ENCODE results near the gene GPC5. TPM values are rescaled to one million over a fixed set of nuclear protein-coding genes. Genes with fewer than 3 reads are reported as not detected.

The GPC5 gene
- total and polyA plus RNA-seq, 4 donors: 0.51 to 22.4 (median 2.0) TPM

GRCh38 chr13:91644806-91645205 is 246.4 kb downstream of the GPC5 start:
- Histone ChIP-seq H3K4me3 (ENCODE audit: low read depth in 1 of 3, low read length in 3 of 3) (no peak overlapping the region), H3K4me1 (ENCODE audit: control insufficient read depth in 4 of 4, insufficient read depth in 4 of 4, low read length in 3 of 4) (no peaks in the 10 kb centered on the region), H3K9ac (ENCODE audit: low read depth in 1 of 2, low read length in 2 of 2) (no peak overlapping the region), H3K27me3 (ENCODE audit: control insufficient read depth in 4 of 4, insufficient read depth in 4 of 4, low read length in 3 of 4) (no peaks in the 10 kb centered on the region), H3K36me3 (ENCODE audit: control insufficient read depth in 4 of 4, insufficient read depth in 3 of 4, low read depth in 1 of 4, low read length in 3 of 4) (no peaks in the 10 kb centered on the region), H3K27ac (ENCODE audit: low read depth in 1 of 2, low read length in 2 of 2) (no peak overlapping the region), H3K9me3 (ENCODE audit: control insufficient read depth in 4 of 4, low read length in 3 of 4) (no peaks in the 10 kb centered on the region)
- no peak for DNase-seq (ENCODE audit: low spot score)
- no peak for TF ChIP-seq GABPA (IDR thresholded peaks at IDR 0.05 in 1 of 2, conservative IDR thresholded peaks at IDR 0.05 in 1 of 2)
- TF ChIP-seq, protein P1, sequence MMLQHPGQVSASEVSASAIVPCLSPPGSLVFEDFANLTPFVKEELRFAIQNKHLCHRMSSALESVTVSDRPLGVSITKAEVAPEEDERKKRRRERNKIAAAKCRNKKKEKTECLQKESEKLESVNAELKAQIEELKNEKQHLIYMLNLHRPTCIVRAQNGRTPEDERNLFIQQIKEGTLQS (IDR thresholded peaks at IDR 0.05): no peak
- TF ChIP-seq TAF1 (conservative IDR thresholded peaks at IDR 0.05): no peak

GRCh38 chr13:91647361-91647990 is 249.1 kb downstream of the GPC5 start:
- H3K27me3 ChIP-seq (ENCODE audit: control insufficient read depth in 4 of 4, insufficient read depth in 4 of 4, low read length in 3 of 4): no peaks in the 10 kb centered on the region
- 56% methylated on average over 3 of the region's 3 CpGs for WGBS
- DNase-seq (ENCODE audit: low spot score): no peak
- no peaks in the 10 kb centered on the region for H3K36me3 ChIP-seq (ENCODE audit: control insufficient read depth in 4 of 4, insufficient read depth in 3 of 4, low read depth in 1 of 4, low read length in 3 of 4)
- TF ChIP-seq RAD21 (IDR thresholded peaks at IDR 0.05): peak in 1 of 2 donors; percentile 44
- TF ChIP-seq CTCF (IDR thresholded peaks at IDR 0.05; ENCODE audit: low read depth, low read length, missing input control): peak; percentile 19
- TF ChIP-seq TAF1 (conservative IDR thresholded peaks at IDR 0.05): no peak
- no peak for TF ChIP-seq SP1 (IDR thresholded peaks at IDR 0.05)
- no peak for TF ChIP-seq ZBTB33 (IDR thresholded peaks at IDR 0.05)
- TF ChIP-seq YY1 (IDR thresholded peaks at IDR 0.05): no peak
- H3K9me3 ChIP-seq (ENCODE audit: control insufficient read depth in 4 of 4, low read length in 3 of 4): no peaks in the 10 kb centered on the region
- H3K27ac ChIP-seq (ENCODE audit: low read depth in 1 of 2, low read length in 2 of 2): no peak overlapping the region
- H3K4me1 ChIP-seq (ENCODE audit: control insufficient read depth in 4 of 4, insufficient read depth in 4 of 4, low read length in 3 of 4): no peaks in the 10 kb centered on the region
- no peak overlapping the region for H3K4me3 ChIP-seq (ENCODE audit: low read depth in 1 of 3, low read length in 3 of 3)
- no peak overlapping the region for H3K9ac ChIP-seq (ENCODE audit: low read depth in 1 of 2, low read length in 2 of 2)

DNA sequence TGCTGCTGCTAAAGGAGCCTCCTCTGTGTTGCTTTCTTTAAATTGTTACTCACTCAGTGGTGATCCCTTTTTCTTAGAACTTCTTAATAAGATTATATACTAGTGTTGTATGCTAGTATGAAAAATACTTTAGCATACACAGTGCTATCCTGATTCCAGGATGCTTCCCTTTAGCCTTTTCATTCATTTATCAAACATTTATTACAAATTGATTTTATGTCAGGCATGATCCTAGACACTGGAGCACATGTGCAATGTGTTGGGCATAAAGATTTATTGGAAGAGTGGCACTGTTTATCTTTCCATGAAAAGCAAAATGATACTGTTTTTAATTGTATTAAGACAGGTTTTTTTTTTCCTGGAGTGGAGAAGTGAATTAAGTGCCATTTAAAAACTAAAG is 249.6 kb downstream of the GPC5 start:
- no peak overlapping the region for H3K4me3 ChIP-seq (ENCODE audit: low read depth in 1 of 3, low read length in 3 of 3)
- H3K36me3 ChIP-seq (ENCODE audit: control insufficient read depth in 4 of 4, insufficient read depth in 3 of 4, low read depth in 1 of 4, low read length in 3 of 4): no peaks in the 10 kb centered on the region
- H3K27ac ChIP-seq (ENCODE audit: low read depth in 1 of 2, low read length in 2 of 2): no peak overlapping the region
- H3K27me3 ChIP-seq (ENCODE audit: control insufficient read depth in 4 of 4, insufficient read depth in 4 of 4, low read length in 3 of 4): no peaks in the 10 kb centered on the region
- no peak overlapping the region for H3K9ac ChIP-seq (ENCODE audit: low read depth in 1 of 2, low read length in 2 of 2)
- no peaks in the 10 kb centered on the region for H3K9me3 ChIP-seq (ENCODE audit: control insufficient read depth in 4 of 4, low read length in 3 of 4)
- no peaks in the 10 kb centered on the region for H3K4me1 ChIP-seq (ENCODE audit: control insufficient read depth in 4 of 4, insufficient read depth in 4 of 4, low read length in 3 of 4)
- no peak for DNase-seq (ENCODE audit: low spot score)
- TF ChIP-seq ZBTB33 (IDR thresholded peaks at IDR 0.05) (no peak), RAD21 (IDR thresholded peaks at IDR 0.05) (no peak), CTCF (IDR thresholded peaks at IDR 0.05; ENCODE audit: low read depth, low read length, missing input control) (no peak), FOXA2 (IDR thresholded peaks at IDR 0.05) (no peak), HNF4G (IDR thresholded peaks at IDR 0.05) (no peak), YY1 (IDR thresholded peaks at IDR 0.05) (no peak), HNF4A (conservative IDR thresholded peaks at IDR 0.05) (no peak), MAX (IDR thresholded peaks at IDR 0.05) (no peak), SP1 (IDR thresholded peaks at IDR 0.05) (no peak), TAF1 (conservative IDR thresholded peaks at IDR 0.05) (no peak), GABPA (IDR thresholded peaks at IDR 0.05 in 1 of 2, conservative IDR thresholded peaks at IDR 0.05 in 1 of 2) (no peak), FOXA1 (IDR thresholded peaks at IDR 0.05) (no peak), RXRA (IDR thresholded peaks at IDR 0.05) (no peak), NR2F2 (IDR thresholded peaks at IDR 0.05) (no peak), JUND (IDR thresholded peaks at IDR 0.05) (no peak), EGR1 (IDR thresholded peaks at IDR 0.05; ENCODE audit: low read depth in 2 of 2) (no peak)
- TF ChIP-seq, protein P1 (IDR thresholded peaks at IDR 0.05): no peak
